Right forelimb (tissue), 1 donor: ENCODE results near the gene CD226.
"Not testable (repeated sequence)": the region's sequence is repeated elsewhere in the genome, so short reads cannot be mapped to it uniquely, and the experiment has no call there.

Experiments used
- DNase-seq: peaks from one replicate; pipeline ENCODE4 v3.0.0-alpha.2; 2018

Gene CD226

GRCh38 chr18:69947361-69948133 lies at the start of gene CD226:
CD226 (minus strand) TSS chr18:69947873; CDS start chr18:69947406, 467 bp downstream.
- DNase-seq = no peak

GRCh38 chr18:69996951-69997798 lies 49.5 kb upstream of the CD226 start:
- no peak for DNase-seq

GRCh38 chr18:69996417-69996816 lies 48.7 kb upstream of the CD226 start:
- no peak for DNase-seq

- no peak for DNase-seq
Observed at GRCh38 chr18:69995774-69996173, 48.1 kb upstream of the CD226 start.

GRCh38 chr18:69992776-69993175 lies 45.1 kb upstream of the CD226 start:
- no peak for DNase-seq

GRCh38 chr18:69987870-69988269 lies 40.2 kb upstream of the CD226 start:
- no peak for DNase-seq

GRCh38 chr18:69985239-69985638 lies 37.6 kb upstream of the CD226 start:
- DNase-seq = no peak

- DNase-seq = no peak
Observed at GRCh38 chr18:69982417-69982816, 34.7 kb upstream of the CD226 start.

GRCh38 chr18:69981948-69982347 lies 34.3 kb upstream of the CD226 start:
- DNase-seq = no peak

- DNase-seq = no peak
Observed at GRCh38 chr18:69980982-69981804, 33.5 kb upstream of the CD226 start.

- DNase-seq = no peak
Observed at GRCh38 chr18:69980509-69980908, 32.8 kb upstream of the CD226 start.

- no peak for DNase-seq
Observed at GRCh38 chr18:69978732-69979715, 31.4 kb upstream of the CD226 start.

GRCh38 chr18:69975294-69975693 lies 27.6 kb upstream of the CD226 start:
- not testable (repeated sequence) for DNase-seq

GRCh38 chr18:69974365-69974764 lies 26.7 kb upstream of the CD226 start:
- no peak for DNase-seq

- no peak for DNase-seq
Observed at GRCh38 chr18:69969491-69969890, 21.8 kb upstream of the CD226 start.

- DNase-seq = no peak
Observed at GRCh38 chr18:69968039-69968438, 20.4 kb upstream of the CD226 start.

- no peak for DNase-seq
Observed at GRCh38 chr18:69963196-69963595, 15.5 kb upstream of the CD226 start.

GRCh38 chr18:69961718-69962117 lies 14.0 kb upstream of the CD226 start:
- no peak for DNase-seq

GRCh38 chr18:69958422-69958821 lies 10.7 kb upstream of the CD226 start:
- no peak for DNase-seq

- DNase-seq = no peak
Observed at GRCh38 chr18:69957747-69958146, 10.1 kb upstream of the CD226 start.

- no peak for DNase-seq
Observed at GRCh38 chr18:69956665-69957620, 9.3 kb upstream of the CD226 start.
